ENCODE measurements around the gene ARL15.

ARL15 gene

GRCh38 chr5:54086191-54086590, 224.2 kb downstream of the ARL15 start:
- H3K79me2 ChIP-seq (ENCODE audit: low read length), result no peaks in the 10 kb centered on the region
- H3K27me3 ChIP-seq (ENCODE audit: low read depth, low read length), result no peaks in the 10 kb centered on the region
- peaks cover 2% of the 10 kb centered on the region for H3K4me1 ChIP-seq (ENCODE audit: low read length)
- H3K9me3 ChIP-seq (ENCODE audit: insufficient read depth, low read length), result no peaks in the 10 kb centered on the region
- H2AFZ ChIP-seq (ENCODE audit: low read depth, low read length), result no peak overlapping the region
- no peaks in the 10 kb centered on the region for H3K36me3 ChIP-seq (replicated peaks; ENCODE audit: low read depth, low read length)
- H3K4me2 ChIP-seq (ENCODE audit: low read length), result no peak overlapping the region
- no peak for TF ChIP-seq EZH2phosphoT487 (IDR thresholded peaks at IDR 0.05; ENCODE audit: low read depth)
- no peak for TF ChIP-seq CTCF (IDR thresholded peaks at IDR 0.05; ENCODE audit: low read depth, low read length)
- no peak overlapping the region for H3K9ac ChIP-seq (ENCODE audit: low read length)
- H3K27ac ChIP-seq (ENCODE audit: low read length), result no peak overlapping the region
- no peaks in the 10 kb centered on the region for H4K20me1 ChIP-seq (ENCODE audit: insufficient read depth, low read length)
- H3K4me3 ChIP-seq (ENCODE audit: low read length), result no peak overlapping the region

DNA sequence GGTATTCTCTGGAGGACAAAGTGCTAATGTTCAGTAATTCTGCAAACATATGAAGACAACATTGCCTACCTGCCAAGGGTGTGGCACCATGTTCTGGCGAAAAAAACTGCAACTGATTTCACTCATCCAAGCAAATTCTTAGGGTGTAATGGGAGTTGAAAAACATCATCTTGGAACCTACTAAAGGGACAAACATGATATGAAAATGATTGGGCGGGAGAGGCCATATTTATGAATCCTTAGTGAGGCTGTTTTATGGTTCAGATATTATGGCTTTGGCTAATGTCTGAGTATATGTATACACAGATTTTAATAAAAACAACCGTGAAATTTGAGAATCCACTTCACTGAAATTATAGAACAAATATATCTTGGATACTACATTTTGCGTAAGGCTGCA, 225.7 kb downstream of the ARL15 start:
- Histone ChIP-seq H3K9me3 (ENCODE audit: insufficient read depth, low read length) (no peaks in the 10 kb centered on the region), H3K4me3 (ENCODE audit: low read length) (no peak overlapping the region), H3K27me3 (ENCODE audit: low read depth, low read length) (no peaks in the 10 kb centered on the region), H3K4me2 (ENCODE audit: low read length) (no peak overlapping the region), H2AFZ (ENCODE audit: low read depth, low read length) (no peak overlapping the region), H4K20me1 (ENCODE audit: insufficient read depth, low read length) (no peaks in the 10 kb centered on the region), H3K36me3 (replicated peaks; ENCODE audit: low read depth, low read length) (no peaks in the 10 kb centered on the region), H3K79me2 (ENCODE audit: low read length) (no peaks in the 10 kb centered on the region), H3K27ac (ENCODE audit: low read length) (no peak overlapping the region), H3K4me1 (ENCODE audit: low read length) (peaks cover 8% of the 10 kb centered on the region), H3K9ac (ENCODE audit: low read length) (no peak overlapping the region)
- TF ChIP-seq CTCF (IDR thresholded peaks at IDR 0.05; ENCODE audit: low read depth, low read length), result no peak
- TF ChIP-seq EZH2phosphoT487 (IDR thresholded peaks at IDR 0.05; ENCODE audit: low read depth), result no peak

GRCh38 chr5:54083851-54084250, 226.5 kb downstream of the ARL15 start:
- no peak overlapping the region for H3K27ac ChIP-seq (ENCODE audit: low read length)
- H2AFZ ChIP-seq (ENCODE audit: low read depth, low read length), result no peak overlapping the region
- H3K36me3 ChIP-seq (replicated peaks; ENCODE audit: low read depth, low read length), result no peaks in the 10 kb centered on the region
- no peak overlapping the region for H3K4me2 ChIP-seq (ENCODE audit: low read length)
- no peaks in the 10 kb centered on the region for H3K79me2 ChIP-seq (ENCODE audit: low read length)
- H4K20me1 ChIP-seq (ENCODE audit: insufficient read depth, low read length), result no peaks in the 10 kb centered on the region
- H3K4me3 ChIP-seq (ENCODE audit: low read length), result no peak overlapping the region
- no peaks in the 10 kb centered on the region for H3K9me3 ChIP-seq (ENCODE audit: insufficient read depth, low read length)
- no peaks in the 10 kb centered on the region for H3K27me3 ChIP-seq (ENCODE audit: low read depth, low read length)
- no peak for TF ChIP-seq CTCF (IDR thresholded peaks at IDR 0.05; ENCODE audit: low read depth, low read length)
- no peak for TF ChIP-seq EZH2phosphoT487 (IDR thresholded peaks at IDR 0.05; ENCODE audit: low read depth)
- H3K4me1 ChIP-seq (ENCODE audit: low read length), result peaks cover 8% of the 10 kb centered on the region
- H3K9ac ChIP-seq (ENCODE audit: low read length), result no peak overlapping the region

GRCh38 chr5:54083245-54083644, 227.1 kb downstream of the ARL15 start:
- Histone ChIP-seq H4K20me1 (ENCODE audit: insufficient read depth, low read length) (no peaks in the 10 kb centered on the region), H3K36me3 (replicated peaks; ENCODE audit: low read depth, low read length) (no peaks in the 10 kb centered on the region), H3K27me3 (ENCODE audit: low read depth, low read length) (no peaks in the 10 kb centered on the region), H3K27ac (ENCODE audit: low read length) (no peak overlapping the region), H3K9me3 (ENCODE audit: insufficient read depth, low read length) (no peaks in the 10 kb centered on the region), H3K4me1 (ENCODE audit: low read length) (peaks cover 8% of the 10 kb centered on the region), H3K4me3 (ENCODE audit: low read length) (no peak overlapping the region), H2AFZ (ENCODE audit: low read depth, low read length) (no peak overlapping the region), H3K79me2 (ENCODE audit: low read length) (no peaks in the 10 kb centered on the region), H3K4me2 (ENCODE audit: low read length) (no peak overlapping the region), H3K9ac (ENCODE audit: low read length) (no peak overlapping the region)
- TF ChIP-seq EZH2phosphoT487 (IDR thresholded peaks at IDR 0.05; ENCODE audit: low read depth), result no peak

DNA sequence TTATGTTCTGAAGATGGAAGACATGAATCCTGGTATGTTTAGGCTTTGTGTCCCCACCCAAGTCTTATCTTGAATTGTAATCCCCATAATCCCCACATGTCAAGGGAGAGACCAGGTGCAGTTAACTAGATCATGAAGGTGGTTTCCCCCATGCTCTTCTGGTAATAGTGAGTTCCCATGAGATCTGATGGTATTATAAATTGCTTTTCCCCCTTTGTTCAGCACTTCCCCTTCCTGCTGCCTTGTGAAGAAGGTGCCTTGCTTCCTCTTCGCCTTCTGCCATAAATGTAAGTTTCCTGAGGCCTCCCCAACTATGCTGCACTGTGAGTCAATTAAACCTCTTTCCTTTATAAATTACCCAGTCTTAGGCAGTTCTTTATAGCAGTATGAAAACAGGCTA, 229.0 kb downstream of the ARL15 start:
- Histone ChIP-seq H3K9ac (ENCODE audit: low read length) (no peak overlapping the region), H3K27me3 (ENCODE audit: low read depth, low read length) (no peaks in the 10 kb centered on the region), H3K79me2 (ENCODE audit: low read length) (no peaks in the 10 kb centered on the region), H3K9me3 (ENCODE audit: insufficient read depth, low read length) (no peaks in the 10 kb centered on the region), H2AFZ (ENCODE audit: low read depth, low read length) (no peak overlapping the region), H3K4me2 (ENCODE audit: low read length) (no peak overlapping the region), H3K36me3 (replicated peaks; ENCODE audit: low read depth, low read length) (no peaks in the 10 kb centered on the region), H3K27ac (ENCODE audit: low read length) (no peak overlapping the region), H4K20me1 (ENCODE audit: insufficient read depth, low read length) (no peaks in the 10 kb centered on the region), H3K4me1 (ENCODE audit: low read length) (peaks cover 8% of the 10 kb centered on the region), H3K4me3 (ENCODE audit: low read length) (no peak overlapping the region)
- TF ChIP-seq CTCF (IDR thresholded peaks at IDR 0.05; ENCODE audit: low read depth, low read length) (no peak), EZH2phosphoT487 (IDR thresholded peaks at IDR 0.05; ENCODE audit: low read depth) (no peak)

All from OCI-LY3 (cell line).